ENCODE data around the gene NAT14. TPM values are rescaled to one million over a fixed set of nuclear protein-coding genes. Genes with fewer than 3 reads are reported as not detected.

The NAT14 gene
- total RNA-seq = 14.2 TPM

- Histone ChIP-seq H3K4me3 (peak within 1 kb of the TSS; percentile 58 to 64), H3K27ac (peak within 1 kb of the TSS; percentile 95), H3K4me1 (peaks cover 63% of the 10 kb centered on the region), H3K27me3 (no peaks in the 10 kb centered on the region), H3K36me3 (no peaks in the 10 kb centered on the region), H3K9me3 (no peaks in the 10 kb centered on the region)
- TF ChIP-seq CTCF (IDR thresholded peaks at IDR 0.05) = no peak
- TF ChIP-seq POLR2AphosphoS5 (IDR thresholded peaks at IDR 0.05; ENCODE audit: insufficient read depth in 1 of 2, low read depth in 1 of 2) = peak in 1 of 2 donors; percentile 54
- TF ChIP-seq POLR2A (IDR thresholded peaks at IDR 0.05) = no peak
- intact Hi-C loops (cut with DNase I) = no loop called here
- DNase-seq (ENCODE audit: extremely low spot score in 2 of 2) = no peak
Measured at GRCh38 chr19:55484593-55485438, at the start of gene NAT14. NAT14 (plus strand) TSS chr19:55485188; CDS start chr19:55485709, 521 bp downstream.

- intact Hi-C loops (cut with DNase I) = no loop called here
Measured at GRCh38 chr19:55436847-55437246, 48.1 kb upstream of the NAT14 start.

GRCh38 chr19:55437410-55437809 is 47.6 kb upstream of the NAT14 start:
- H3K36me3 ChIP-seq = no peaks in the 10 kb centered on the region
- no peak overlapping the region for H3K27ac ChIP-seq
- peaks cover 20% of the 10 kb centered on the region for H3K4me1 ChIP-seq
- intact Hi-C loops (cut with DNase I) = no loop called here
- no peaks in the 10 kb centered on the region for H3K9me3 ChIP-seq
- H3K27me3 ChIP-seq = peaks cover 17% of the 10 kb centered on the region
- H3K4me3 ChIP-seq = no peak overlapping the region
- TF ChIP-seq POLR2AphosphoS5 (IDR thresholded peaks at IDR 0.05; ENCODE audit: insufficient read depth in 1 of 2, low read depth in 1 of 2) = no peak
- TF ChIP-seq CTCF (IDR thresholded peaks at IDR 0.05) = no peak
- no peak for TF ChIP-seq POLR2A (IDR thresholded peaks at IDR 0.05)
- DNase-seq (ENCODE audit: extremely low spot score in 2 of 2) = no peak

More at GRCh38 chr19:55436847-55437246, 48.1 kb upstream of the NAT14 start:
- Histone ChIP-seq H3K27me3 (peaks cover 17% of the 10 kb centered on the region), H3K36me3 (no peaks in the 10 kb centered on the region), H3K27ac (no peak overlapping the region), H3K4me1 (peaks cover 15% of the 10 kb centered on the region), H3K9me3 (no peaks in the 10 kb centered on the region), H3K4me3 (no peak overlapping the region)
- TF ChIP-seq POLR2A (IDR thresholded peaks at IDR 0.05) (no peak), CTCF (IDR thresholded peaks at IDR 0.05) (no peak), POLR2AphosphoS5 (IDR thresholded peaks at IDR 0.05; ENCODE audit: insufficient read depth in 1 of 2, low read depth in 1 of 2) (no peak)
- no peak for DNase-seq (ENCODE audit: extremely low spot score in 2 of 2)

- DNase-seq (ENCODE audit: extremely low spot score in 2 of 2) = no peak
- H3K4me3 ChIP-seq = no peak overlapping the region
- no peaks in the 10 kb centered on the region for H3K36me3 ChIP-seq
- intact Hi-C loops (cut with DNase I) = no loop called here
- no peaks in the 10 kb centered on the region for H3K9me3 ChIP-seq
- TF ChIP-seq CTCF (IDR thresholded peaks at IDR 0.05) (no peak), POLR2AphosphoS5 (IDR thresholded peaks at IDR 0.05; ENCODE audit: insufficient read depth in 1 of 2, low read depth in 1 of 2) (no peak), POLR2A (IDR thresholded peaks at IDR 0.05) (no peak)
- no peak overlapping the region for H3K27ac ChIP-seq
- peaks cover 20% of the 10 kb centered on the region for H3K4me1 ChIP-seq
- peaks cover 21% of the 10 kb centered on the region for H3K27me3 ChIP-seq
Measured at GRCh38 chr19:55439052-55439451, 45.9 kb upstream of the NAT14 start.
